CD14-positive monocyte (primary cell): Measurements from ENCODE around the gene NTM. TPM values are rescaled to one million over a fixed set of nuclear protein-coding genes. Genes with fewer than 3 reads are reported as not detected.

Experiments used
- DNase-seq, 3 donors: peaks; one replicate each; pipeline ENCODE4 v3.0.0-alpha.2; 2011 to 2022
- H2AFZ ChIP-seq: 2 replicates; pipeline ENCODE4 v1.6.0; 2012; ENCODE audit warnings: mild to moderate bottlenecking, low read depth, low read length, inconsistent platforms; ENCODE audit not compliant: insufficient read depth, poor library complexity, severe bottlenecking
- H3K27ac ChIP-seq, 2 donors: 1 replicate in 1 of 2; 2 replicates in 1 of 2; pipeline ENCODE4 v1.5.1; 2012 to 2013; ENCODE audit warnings: low read length in 2 of 2, control low read depth in 1 of 2, inconsistent platforms in 1 of 2, low read depth in 1 of 2, mild to moderate bottlenecking in 1 of 2
- H3K27me3 ChIP-seq, 2 donors: one replicate each; pipeline versions ENCODE4 v1.6.0 to v1.6.1; 2011 to 2013; ENCODE audit warnings: low read length in 2 of 2; ENCODE audit not compliant: control insufficient read depth in 2 of 2, insufficient read depth in 2 of 2
- H3K36me3 ChIP-seq, 2 donors: replicated peaks in 1 of 2; 1 replicate in 1 of 2; 2 replicates in 1 of 2; pipeline versions ENCODE4 v1.5.1 to v1.6.1; 2012 to 2013; ENCODE audit warnings: low read length in 2 of 2, control low read depth in 1 of 2, inconsistent platforms in 1 of 2, mild to moderate bottlenecking in 1 of 2; ENCODE audit not compliant: insufficient read depth in 2 of 2, control insufficient read depth in 1 of 2
- H3K4me1 ChIP-seq, 2 donors: 1 replicate in 1 of 2; 2 replicates in 1 of 2; pipeline versions ENCODE4 v1.5.1 to v1.6.1; 2012 to 2013; ENCODE audit warnings: low read length in 2 of 2, control low read depth in 1 of 2, inconsistent platforms in 1 of 2, mild to moderate bottlenecking in 1 of 2, moderate library complexity in 1 of 2; ENCODE audit not compliant: insufficient read depth in 2 of 2, control insufficient read depth in 1 of 2
- H3K4me2 ChIP-seq: replicated peaks from 2 replicates; pipeline ENCODE3; 2012; ENCODE audit warnings: low read length, moderate library complexity, mild to moderate bottlenecking; ENCODE audit not compliant: poor library complexity, severe bottlenecking; ENCODE audit errors: extremely low read depth
- H3K4me3 ChIP-seq, 3 experiments: fragments of 200-600 bp in 1 of 3; sonication (generic) in 1 of 3; replicated peaks in 1 of 3; 1 replicate in 2 of 3; 2 replicates in 1 of 3; pipeline ENCODE4 v1.5.1; 2011 to 2013; ENCODE audit warnings: low read length in 3 of 3, mild to moderate bottlenecking in 3 of 3, control low read depth in 2 of 3, low read depth in 2 of 3, inconsistent platforms in 1 of 3, moderate library complexity in 1 of 3
- H3K79me2 ChIP-seq: 2 replicates; pipeline ENCODE4 v1.6.0; 2012; ENCODE audit warnings: mild to moderate bottlenecking, control low read depth, inconsistent platforms, low read length, moderate library complexity; ENCODE audit not compliant: insufficient read depth
- H3K9ac ChIP-seq: 2 replicates; pipeline ENCODE4 v1.6.0; 2017; ENCODE audit warnings: low read length, mild to moderate bottlenecking; ENCODE audit not compliant: insufficient read depth, poor library complexity, severe bottlenecking
- H3K9me3 ChIP-seq, 2 donors: replicated peaks in 1 of 2; 1 replicate in 1 of 2; 2 replicates in 1 of 2; pipeline versions ENCODE4 v1.5.1 to v1.6.1; 2012 to 2013; ENCODE audit warnings: low read length in 2 of 2, control low read depth in 1 of 2; ENCODE audit not compliant: control insufficient read depth in 1 of 2, insufficient read depth in 1 of 2
- H4K20me1 ChIP-seq: 2 replicates; pipeline ENCODE4 v1.6.0; 2012; ENCODE audit warnings: mild to moderate bottlenecking, low read length, control low read depth, moderate library complexity; ENCODE audit not compliant: insufficient read depth
- H3K27ac Mint-ChIP-seq, 7 donors: one replicate each; pipeline ENCODE4 v1.8.0; 2020; ENCODE audit warnings: mild to moderate bottlenecking in 7 of 7, mixed read lengths in 7 of 7, moderate library complexity in 6 of 7, inconsistent platforms in 2 of 7
- H3K27me3 Mint-ChIP-seq, 3 donors: one replicate each; pipeline ENCODE4 v1.8.0; 2021 to 2022; ENCODE audit warnings: low read depth in 3 of 3, mild to moderate bottlenecking in 3 of 3, mixed read lengths in 3 of 3, moderate library complexity in 3 of 3, inconsistent platforms in 1 of 3
- H3K36me3 Mint-ChIP-seq, 2 donors: one replicate each; pipeline ENCODE4 v1.8.0; 2020; ENCODE audit warnings: mixed read lengths in 2 of 2, inconsistent platforms in 1 of 2, mild to moderate bottlenecking in 1 of 2
- H3K4me1 Mint-ChIP-seq: one replicate; pipeline ENCODE4 v1.8.0; 2020; ENCODE audit warnings: mild to moderate bottlenecking, mixed read lengths
- H3K4me3 Mint-ChIP-seq, 2 donors: one replicate each; pipeline ENCODE4 v1.8.0; 2020; ENCODE audit warnings: mild to moderate bottlenecking in 2 of 2, mixed read lengths in 2 of 2, moderate library complexity in 1 of 2
- H3K9me3 Mint-ChIP-seq, 7 donors: one replicate each; pipeline ENCODE4 v1.8.0; 2020 to 2022; ENCODE audit warnings: mixed read lengths in 7 of 7, mild to moderate bottlenecking in 6 of 7, moderate library complexity in 6 of 7, inconsistent platforms in 2 of 7
- CTCF ChIP-seq: fragments of 200-600 bp; IDR thresholded peaks from one replicate; pipeline ENCODE4 v1.8.0; 2022; ENCODE audit warnings: antibody characterized with exemption, mild to moderate bottlenecking
- WGBS: methylation state at CpG from one replicate; pipeline ENCODE4 v1.1.5; 2013; ENCODE audit warnings: missing lambda C conversion rate; ENCODE audit not compliant: insufficient coverage; 5-methylcytosine and 5-hydroxymethylcytosine counted together
- intact Hi-C, 2 donors: fragments of 100-400 bp; cut with micrococcal nuclease; formaldehyde crosslinking; loops; one replicate each; pipeline versions ENCODE4 v1.15.0 to v1.15.1; 2023
- polyA plus RNA-seq, 3 donors: library from polyadenylated mRNA; depleted of rRNA in 1 of 3; unstranded in 2 of 3; stranded (reverse) in 1 of 3; fragments of 300-500 nt in 2 of 3; fragments of >200 nt in 1 of 3; fragmentation: Illumina TruSeq in 2 of 3; gene quantifications; 1 replicate in 2 of 3; 2 replicates in 1 of 3; pipeline ENCODE4 v1.2.3, GENCODE V29; 2012 to 2021

Gene NTM
- polyA plus RNA-seq, 3 donors = not detected

DNA sequence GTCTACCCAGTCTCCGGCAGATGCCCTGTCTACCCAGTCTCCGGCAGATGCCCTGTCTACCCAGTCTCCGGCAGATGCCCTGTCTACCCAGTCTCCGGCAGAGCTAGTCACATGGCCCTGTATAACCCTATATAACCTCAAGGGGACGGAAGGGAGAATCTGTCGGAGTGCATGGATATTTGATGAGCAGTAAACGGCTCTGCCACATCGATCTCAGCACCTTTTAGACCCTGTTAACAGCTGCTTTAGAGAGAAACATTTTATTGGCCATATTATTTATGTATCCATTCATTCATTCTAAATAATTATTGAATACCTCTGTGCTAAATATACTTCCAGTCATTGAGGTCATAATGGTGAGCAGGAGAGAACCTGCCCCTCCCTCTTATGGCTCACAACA is 228.9 kb downstream of the NTM start:
- DNase-seq = no peak

GRCh38 chr11:131600628-131601027 is 230.2 kb downstream of the NTM start:
- Histone ChIP-seq H3K27ac (no peak overlapping the region), H2AFZ (no peak overlapping the region), H3K4me2 (no peak overlapping the region), H3K36me3 (no peaks in the 10 kb centered on the region), H3K4me3 (no peak overlapping the region), H3K9ac (no peak overlapping the region), H3K27me3 (no peaks in the 10 kb centered on the region), H3K9me3 (no peaks in the 10 kb centered on the region), H3K4me1 (no peaks in the 10 kb centered on the region), H4K20me1 (no peaks in the 10 kb centered on the region), H3K79me2 (no peaks in the 10 kb centered on the region)
- Mint-ChIP-seq H3K27ac (no peak overlapping the region), H3K4me3 (no peak overlapping the region), H3K36me3 (no peaks in the 10 kb centered on the region), H3K9me3 (no peaks in the 10 kb centered on the region), H3K27me3 (peaks cover 0 to 3% (median 0%) of the 10 kb centered on the region in 3 donors), H3K4me1 (no peaks in the 10 kb centered on the region)
- no peak for DNase-seq
- no peak for TF ChIP-seq CTCF
- intact Hi-C loops = no loop called here
- WGBS = 75% methylated on average over 2 of the region's 4 CpGs

More for the DNA sequence above, 228.9 kb downstream of the NTM start:
- no peak for TF ChIP-seq CTCF
- H3K9me3 Mint-ChIP-seq = no peaks in the 10 kb centered on the region
- intact Hi-C loops = no loop called here
- H3K4me3 Mint-ChIP-seq = no peak overlapping the region
- WGBS = 83% methylated on average over 3 of the region's 8 CpGs
- Histone ChIP-seq H3K4me3 (no peak overlapping the region), H2AFZ (no peak overlapping the region), H3K9ac (no peak overlapping the region), H3K36me3 (no peaks in the 10 kb centered on the region), H3K79me2 (no peaks in the 10 kb centered on the region), H4K20me1 (no peaks in the 10 kb centered on the region), H3K4me2 (no peak overlapping the region), H3K4me1 (no peaks in the 10 kb centered on the region), H3K27me3 (no peaks in the 10 kb centered on the region), H3K27ac (no peak overlapping the region), H3K9me3 (no peaks in the 10 kb centered on the region)
- no peaks in the 10 kb centered on the region for H3K4me1 Mint-ChIP-seq
- no peaks in the 10 kb centered on the region for H3K36me3 Mint-ChIP-seq
- H3K27ac Mint-ChIP-seq = no peak overlapping the region
- H3K27me3 Mint-ChIP-seq = peaks cover 0 to 4% (median 3%) of the 10 kb centered on the region in 3 donors
